ENCODE data around the gene HYCC1. TPM values are rescaled to one million over a fixed set of nuclear protein-coding genes. Genes with fewer than 3 reads are reported as not detected.
A peak's percentile ranks its signal among the peaks of the same experiment; 100 is the strongest.

Gene HYCC1
- total and polyA plus RNA-seq, 9 of the 15 experiments (the other 6 are each of a cell fraction or from before 2014, with no cell fraction given), result 11.2 to 40.6 (median 37.9) TPM

- H3K79me2 ChIP-seq (ENCODE audit: control insufficient read depth, insufficient read depth, low read length), result peaks cover 15% of the 10 kb centered on the region
- in situ Hi-C loops (cut with MboI) (no loop called here), intact Hi-C loops (cut with micrococcal nuclease) (loop anchor here (1.0 kb wide), 1 partner anchor 18 kb away; no protein-coding TSS in a partner anchor)
- H3K4me2 ChIP-seq (ENCODE audit: insufficient read depth, low read length), result no peak overlapping the region
- no peaks in the 10 kb centered on the region for H3K27me3 ChIP-seq (ENCODE audit: control insufficient read depth in 2 of 2, insufficient read depth in 2 of 2, low read length in 2 of 2)
- no TSS peak for BruUV-seq (replicated peaks)
- H3K27ac ChIP-seq (ENCODE audit: extremely low read depth, low read depth, low read length), result no peak overlapping the region
- peaks cover 9 to 27% of the 10 kb centered on the region in 2 experiments; a peak in 4 of 5 replicates for H3K4me1 ChIP-seq (replicated peaks in 1 of 2; ENCODE audit: control insufficient read depth in 2 of 2, insufficient read depth in 2 of 2, low read length in 2 of 2)
- peaks cover 5% of the 10 kb centered on the region; the same call in 1 of the 2 replicates for H4K20me1 ChIP-seq (replicated peaks; ENCODE audit: control insufficient read depth, insufficient read depth, low read length)
- no peaks in the 10 kb centered on the region for H3K36me3 ChIP-seq (ENCODE audit: control insufficient read depth, insufficient read depth, low read length)
- H3K9ac ChIP-seq (ENCODE audit: insufficient read depth in 1 of 2, low read depth in 2 of 2, low read length in 2 of 2), result no peak overlapping the region
- WGBS (ENCODE audit: insufficient coverage, low coverage, missing lambda C conversion rate), result 28% methylated on average over 3 of the region's 3 CpGs
- no peaks in the 10 kb centered on the region for H3K9me1 ChIP-seq (ENCODE audit: control insufficient read depth, insufficient read depth, low read length)
- H2AFZ ChIP-seq (ENCODE audit: low read depth, low read length), result peak overlapping the region; percentile 74
- ChIA-PET CTCF (ENCODE audit: low intra/inter-chr PET ratio) (no interaction called here), POLR2A (no interaction called here)
- H3K4me3 ChIP-seq, result no peak overlapping the region
- DNase-seq (ENCODE audit: extremely low read depth in 1 of 4, low spot score in 3 of 4) (no peak), ATAC-seq (no peak), FAIRE-seq (no peak)
- H3K9me3 ChIP-seq (replicated peaks; ENCODE audit: control insufficient read depth, insufficient read depth, low read depth, low read length), result no peaks in the 10 kb centered on the region
- TF ChIP-seq SPI1 (IDR thresholded peaks at IDR 0.05; ENCODE audit: borderline replicate concordance, low read depth, low read length) (peak; percentile 64; the same call in 1 of the 2 replicates), ETV6 (IDR thresholded peaks at IDR 0.05; ENCODE audit: borderline replicate concordance in 1 of 2, low read depth in 2 of 2, low read length in 1 of 2) (peak in 1 of 2 experiments; percentile 48; a peak in 1 of 4 replicates), ETV6 (CRISPR knock-in tag; IDR thresholded peaks at IDR 0.05; ENCODE audit: borderline replicate concordance) (no peak), ZBTB11 (CRISPR knock-in tag; IDR thresholded peaks at IDR 0.05) (no peak)
- TF ChIP-seq, protein P1, sequence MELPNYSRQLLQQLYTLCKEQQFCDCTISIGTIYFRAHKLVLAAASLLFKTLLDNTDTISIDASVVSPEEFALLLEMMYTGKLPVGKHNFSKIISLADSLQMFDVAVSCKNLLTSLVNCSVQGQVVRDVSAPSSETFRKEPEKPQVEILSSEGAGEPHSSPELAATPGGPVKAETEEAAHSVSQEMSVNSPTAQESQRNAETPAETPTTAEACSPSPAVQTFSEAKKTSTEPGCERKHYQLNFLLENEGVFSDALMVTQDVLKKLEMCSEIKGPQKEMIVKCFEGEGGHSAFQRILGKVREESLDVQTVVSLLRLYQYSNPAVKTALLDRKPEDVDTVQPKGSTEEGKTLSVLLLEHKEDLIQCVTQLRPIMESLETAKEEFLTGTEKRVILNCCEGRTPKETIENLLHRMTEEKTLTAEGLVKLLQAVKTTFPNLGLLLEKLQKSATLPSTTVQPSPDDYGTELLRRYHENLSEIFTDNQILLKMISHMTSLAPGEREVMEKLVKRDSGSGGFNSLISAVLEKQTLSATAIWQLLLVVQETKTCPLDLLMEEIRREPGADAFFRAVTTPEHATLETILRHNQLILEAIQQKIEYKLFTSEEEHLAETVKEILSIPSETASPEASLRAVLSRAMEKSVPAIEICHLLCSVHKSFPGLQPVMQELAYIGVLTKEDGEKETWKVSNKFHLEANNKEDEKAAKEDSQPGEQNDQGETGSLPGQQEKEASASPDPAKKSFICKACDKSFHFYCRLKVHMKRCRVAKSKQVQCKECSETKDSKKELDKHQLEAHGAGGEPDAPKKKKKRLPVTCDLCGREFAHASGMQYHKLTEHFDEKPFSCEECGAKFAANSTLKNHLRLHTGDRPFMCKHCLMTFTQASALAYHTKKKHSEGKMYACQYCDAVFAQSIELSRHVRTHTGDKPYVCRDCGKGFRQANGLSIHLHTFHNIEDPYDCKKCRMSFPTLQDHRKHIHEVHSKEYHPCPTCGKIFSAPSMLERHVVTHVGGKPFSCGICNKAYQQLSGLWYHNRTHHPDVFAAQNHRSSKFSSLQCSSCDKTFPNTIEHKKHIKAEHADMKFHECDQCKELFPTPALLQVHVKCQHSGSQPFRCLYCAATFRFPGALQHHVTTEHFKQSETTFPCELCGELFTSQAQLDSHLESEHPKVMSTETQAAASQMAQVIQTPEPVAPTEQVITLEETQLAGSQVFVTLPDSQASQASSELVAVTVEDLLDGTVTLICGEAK (IDR thresholded peaks at IDR 0.05), result 0 out of 2 replicates have a peak, but pooled peaks have one; percentile 17
- TF ChIP-seq, protein P1 (CRISPR knock-in tag; IDR thresholded peaks at IDR 0.05), result no peak
Observed at GRCh38 chr7:23017309-23017708, 3.4 kb upstream of the HYCC1 start.

Data from K562 (cell line).